NCI-H1694 treated with DMSO at 0.1 percent for 48 hours (cell line): ENCODE measurements around the gene HSD3B1.
"Not testable (repeated sequence)": the region's sequence is repeated elsewhere in the genome, so short reads cannot be mapped to it uniquely, and the experiment has no call there.

Experiments
- DNase-seq: peaks from one replicate; lab custom pipeline; 2025; lab: John Stamatoyannopoulos, UW

Gene HSD3B1

DNA sequence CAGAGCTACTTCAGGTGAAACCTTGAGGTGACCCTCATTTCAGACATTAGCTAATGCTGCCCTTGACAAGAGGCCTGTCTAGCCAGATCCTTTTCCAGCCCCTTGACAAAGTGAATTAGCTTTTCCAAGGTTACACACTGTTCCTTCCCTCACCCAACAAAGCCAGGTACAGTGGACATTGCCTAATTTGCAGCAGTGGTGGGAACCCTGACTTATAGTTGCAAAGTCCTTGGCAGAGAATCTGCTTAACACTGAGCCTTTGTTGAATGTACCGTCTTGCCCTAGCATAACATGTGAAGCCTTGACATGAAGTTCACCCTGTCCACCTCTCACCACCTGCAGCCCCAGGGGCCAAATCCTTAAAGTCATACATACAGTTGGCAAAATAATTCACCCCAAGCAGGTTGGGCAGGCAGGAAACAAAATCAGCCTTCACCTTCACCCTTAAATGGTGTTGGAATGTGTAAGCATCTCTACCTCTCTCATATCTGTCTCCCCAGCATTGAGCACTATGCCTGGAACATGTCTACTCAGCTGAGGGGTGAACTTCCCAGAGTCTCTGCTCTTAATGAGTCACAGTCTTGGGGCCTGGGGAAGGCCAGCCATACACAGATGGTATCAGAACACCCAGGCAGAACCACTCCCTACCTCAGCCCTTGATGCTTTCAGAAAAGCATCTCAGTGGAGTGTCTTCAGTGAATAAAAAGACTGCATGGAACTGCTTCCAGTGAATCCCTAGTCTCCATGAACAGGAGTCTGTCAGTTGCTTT lies 46.5 kb downstream of the HSD3B1 start:
- DNase-seq = not testable (repeated sequence)

GRCh38 chr1:119554183-119554582 lies 47.2 kb downstream of the HSD3B1 start:
- DNase-seq = no peak

DNA sequence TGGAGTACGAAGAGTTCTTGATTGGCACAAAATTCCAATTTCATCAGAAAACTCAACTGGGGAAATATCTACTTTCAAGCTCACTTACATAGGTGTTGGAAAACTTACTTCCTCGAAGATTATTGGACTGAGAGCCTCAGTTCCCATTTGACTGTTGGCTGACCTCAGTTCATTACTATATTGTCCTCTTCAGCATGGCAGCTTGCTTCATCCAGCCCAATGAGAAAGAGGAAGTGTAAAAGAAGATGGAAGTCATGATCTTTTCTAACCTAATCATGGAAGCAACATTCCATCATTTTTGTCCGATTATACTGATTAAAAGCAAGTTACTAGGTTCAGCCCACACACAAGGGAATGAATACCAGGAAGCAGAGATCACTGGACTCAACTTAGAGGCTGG lies 49.4 kb downstream of the HSD3B1 start:
- DNase-seq = no peak

GRCh38 chr1:119560402-119560801 lies 53.4 kb downstream of the HSD3B1 start:
- not testable (repeated sequence) for DNase-seq

DNA sequence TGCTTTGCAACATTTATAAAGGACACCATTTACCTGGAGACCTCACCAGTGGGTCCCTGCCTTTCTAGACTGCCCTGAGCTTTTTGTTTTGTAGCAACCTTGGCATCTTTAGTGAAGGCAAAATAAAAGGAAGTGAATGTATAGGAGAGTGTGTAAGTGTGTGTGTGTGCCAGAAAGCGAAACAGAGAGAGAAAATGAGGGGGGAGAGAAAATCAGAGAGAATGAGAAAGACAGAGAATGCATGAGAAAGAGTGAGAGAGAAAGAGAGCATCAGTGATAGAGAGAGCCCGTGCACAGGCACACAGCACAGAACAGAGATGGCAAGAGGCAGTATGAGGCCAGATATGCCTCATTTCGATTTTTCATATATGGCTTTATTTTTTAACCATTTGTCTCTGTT lies 57.5 kb downstream of the HSD3B1 start:
- DNase-seq = no peak
